SK-N-MC (cell line): ENCODE results near the gene ERAL1.

Source experiments
- EZH2 ChIP-seq: fragments of 200-600 bp; sonication (generic); IDR thresholded peaks from one replicate; pipeline ENCODE4 v1.6.1; 2017; ENCODE audit warnings: antibody characterized with exemption
- POLR2AphosphoS5 ChIP-seq: IDR thresholded peaks from 2 replicates; pipeline ENCODE4 v1.6.1; 2012; ENCODE audit warnings: mild to moderate bottlenecking, low read depth, low read length, borderline replicate concordance

DNA sequence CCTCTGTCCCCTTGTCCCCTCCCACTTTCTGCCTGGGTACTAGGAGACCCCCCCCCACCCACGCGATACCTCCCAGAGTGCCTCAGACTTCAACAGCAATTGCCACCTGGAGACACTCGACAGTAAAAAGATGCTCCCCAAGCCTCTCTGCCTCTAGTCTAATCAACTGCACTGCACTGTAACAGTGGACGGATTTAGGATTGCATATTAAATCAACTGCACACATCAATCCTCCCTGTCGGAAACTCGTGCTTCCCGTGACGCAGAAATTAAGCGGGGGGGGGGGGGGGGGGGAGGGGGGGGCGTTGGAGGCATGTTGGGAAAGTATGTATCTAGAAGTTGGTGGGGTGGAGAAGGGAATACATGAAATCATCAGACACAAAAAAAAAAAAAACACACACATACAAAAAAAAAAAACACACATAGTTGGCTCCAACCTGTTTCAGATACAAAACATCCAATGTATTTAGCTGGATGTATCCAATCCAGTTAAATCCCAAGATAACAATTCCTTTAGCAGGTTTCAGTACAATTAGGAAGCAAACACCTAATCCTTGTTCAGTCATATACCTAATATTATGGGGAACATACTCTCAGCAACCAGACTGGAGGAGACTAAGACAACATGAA is 42.0 kb upstream of the ERAL1 start:
- TF ChIP-seq EZH2, result no peak
- no peak for TF ChIP-seq POLR2AphosphoS5
